ENCODE measurements around the gene LRRN2. TPM values are rescaled to one million over a fixed set of nuclear protein-coding genes. Genes with fewer than 3 reads are reported as not detected.

LRRN2 gene
- polyA plus RNA-seq, 2 of the 4 experiments (the other 2 are of a cell fraction), result 3.6 to 6.6 TPM

DNA sequence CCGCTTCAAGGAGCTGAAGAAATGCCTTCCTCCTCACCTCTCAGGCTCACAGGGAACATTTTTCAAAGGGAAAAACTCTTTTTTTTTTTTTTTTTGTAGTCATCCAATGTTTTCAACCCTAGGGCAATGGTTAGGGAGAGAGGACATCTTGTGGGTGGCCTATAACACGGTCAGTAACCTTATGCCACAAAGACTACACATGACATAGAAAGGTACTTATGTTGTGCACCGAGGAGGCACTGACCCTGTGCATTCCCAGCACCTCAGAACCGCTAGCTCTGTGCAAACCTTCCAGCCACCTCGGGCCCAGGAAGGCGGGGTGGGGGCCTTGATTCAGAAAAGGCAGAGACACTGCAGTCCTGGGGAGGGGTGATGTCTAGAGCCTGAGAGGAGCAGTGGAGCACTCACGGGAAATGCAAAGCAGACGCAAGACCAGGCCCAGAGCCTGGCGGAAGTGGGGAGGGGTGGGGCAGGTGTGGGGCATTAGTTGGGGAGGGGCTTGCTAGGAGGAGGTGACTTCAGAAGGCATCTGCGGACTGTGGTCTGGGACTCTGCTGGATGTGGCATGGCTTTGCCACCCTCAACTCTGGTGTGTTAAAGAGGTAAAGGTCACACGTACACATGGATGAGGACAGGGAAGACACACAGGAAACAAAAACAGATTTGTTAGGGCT is 100.7 kb downstream of the LRRN2 start:
- H3K4me1 ChIP-seq, result no peaks in the 10 kb centered on the region
- DNase-seq (ENCODE audit: low read depth in 1 of 2, low spot score in 1 of 2) (no peak), ATAC-seq (no peak; a peak in 1 of 6 replicates), FAIRE-seq (no peak)
- H3K9me3 ChIP-seq, result no peaks in the 10 kb centered on the region
- TF ChIP-seq BHLHE40 (IDR thresholded peaks at IDR 0.05; ENCODE audit: low read depth, low read length), result no peak
- no peak for TF ChIP-seq ELK1 (IDR thresholded peaks at IDR 0.05; ENCODE audit: low read depth, low read length)
- TF ChIP-seq, protein P1, sequence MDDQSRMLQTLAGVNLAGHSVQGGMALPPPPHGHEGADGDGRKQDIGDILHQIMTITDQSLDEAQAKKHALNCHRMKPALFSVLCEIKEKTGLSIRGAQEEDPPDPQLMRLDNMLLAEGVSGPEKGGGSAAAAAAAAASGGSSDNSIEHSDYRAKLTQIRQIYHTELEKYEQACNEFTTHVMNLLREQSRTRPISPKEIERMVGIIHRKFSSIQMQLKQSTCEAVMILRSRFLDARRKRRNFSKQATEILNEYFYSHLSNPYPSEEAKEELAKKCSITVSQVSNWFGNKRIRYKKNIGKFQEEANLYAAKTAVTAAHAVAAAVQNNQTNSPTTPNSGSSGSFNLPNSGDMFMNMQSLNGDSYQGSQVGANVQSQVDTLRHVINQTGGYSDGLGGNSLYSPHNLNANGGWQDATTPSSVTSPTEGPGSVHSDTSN (IDR thresholded peaks at IDR 0.05), result no peak
- TF ChIP-seq CHD4 (IDR thresholded peaks at IDR 0.05; ENCODE audit: borderline replicate concordance), result no peak
- no peak for TF ChIP-seq FOXS1 (CRISPR knock-in tag; IDR thresholded peaks at IDR 0.05)
- TF ChIP-seq RNF2 (IDR thresholded peaks at IDR 0.05; ENCODE audit: borderline replicate concordance, low read depth), result no peak
- no peak for TF ChIP-seq RFX5 (IDR thresholded peaks at IDR 0.05)
- no peak for TF ChIP-seq JUN (IDR thresholded peaks at IDR 0.05)
- no peak for TF ChIP-seq FOSL2 (IDR thresholded peaks at IDR 0.05)
- TF ChIP-seq FOSL2 (CRISPR knock-in tag; IDR thresholded peaks at IDR 0.05), result no peak
- no peak for TF ChIP-seq SREBF2 (IDR thresholded peaks at IDR 0.05)
- ChIA-PET CTCF (interaction anchor here (0.8 to 5.1 kb wide), 5 partner anchors 13 to 222 kb away, joined by 3 to 20 read pairs (median 4); no protein-coding TSS in a partner anchor), POLR2A (no interaction called here)
- H3K4me2 ChIP-seq, result no peak overlapping the region
- 76% methylated on average over 8 of the region's 11 CpGs for WGBS (ENCODE audit: missing lambda C conversion rate)
- H3K27ac ChIP-seq, result no peak overlapping the region
- no peak overlapping the region for H3K4me3 ChIP-seq

- no peak overlapping the region for H3K4me3 ChIP-seq
- 84% methylated on average over 4 of the region's 4 CpGs for WGBS (ENCODE audit: missing lambda C conversion rate)
Observed at GRCh38 chr1:204583909-204584632, 101.5 kb downstream of the LRRN2 start.

GRCh38 chr1:204581759-204582158 is 103.8 kb downstream of the LRRN2 start:
- Histone ChIP-seq H3K9me3 (no peaks in the 10 kb centered on the region), H3K27ac (no peak overlapping the region), H3K4me1 (no peaks in the 10 kb centered on the region), H3K4me3 (no peak overlapping the region), H3K4me2 (no peak overlapping the region)
- CTCF ChIA-PET, result interaction anchor here (1.3 to 26.0 kb wide), 3 partner anchors 15 to 223 kb away, joined by 4 to 591 read pairs (median 9); no protein-coding TSS in a partner anchor
- POLR2A ChIA-PET, result no interaction called here
- ATAC-seq, result no peak
- TF ChIP-seq PHF8 (IDR thresholded peaks at IDR 0.05; ENCODE audit: borderline replicate concordance, low read depth) (no peak), ZC3H11A (IDR thresholded peaks at IDR 0.05) (no peak), EP300 (IDR thresholded peaks at IDR 0.05) (no peak), EHF (CRISPR knock-in tag; IDR thresholded peaks at IDR 0.05) (no peak), FOSL2 (IDR thresholded peaks at IDR 0.05) (no peak), FOSL2 (CRISPR knock-in tag; IDR thresholded peaks at IDR 0.05) (no peak), RNF2 (IDR thresholded peaks at IDR 0.05; ENCODE audit: borderline replicate concordance, low read depth) (no peak), POLR2AphosphoS2 (conservative IDR thresholded peaks at IDR 0.05; ENCODE audit: low read length) (no peak), HOXA7 (CRISPR knock-in tag; IDR thresholded peaks at IDR 0.05) (no peak), CEBPB (IDR thresholded peaks at IDR 0.05) (no peak)
- TF ChIP-seq, protein P1 (IDR thresholded peaks at IDR 0.05), result no peak
- TF ChIP-seq, protein P2, sequence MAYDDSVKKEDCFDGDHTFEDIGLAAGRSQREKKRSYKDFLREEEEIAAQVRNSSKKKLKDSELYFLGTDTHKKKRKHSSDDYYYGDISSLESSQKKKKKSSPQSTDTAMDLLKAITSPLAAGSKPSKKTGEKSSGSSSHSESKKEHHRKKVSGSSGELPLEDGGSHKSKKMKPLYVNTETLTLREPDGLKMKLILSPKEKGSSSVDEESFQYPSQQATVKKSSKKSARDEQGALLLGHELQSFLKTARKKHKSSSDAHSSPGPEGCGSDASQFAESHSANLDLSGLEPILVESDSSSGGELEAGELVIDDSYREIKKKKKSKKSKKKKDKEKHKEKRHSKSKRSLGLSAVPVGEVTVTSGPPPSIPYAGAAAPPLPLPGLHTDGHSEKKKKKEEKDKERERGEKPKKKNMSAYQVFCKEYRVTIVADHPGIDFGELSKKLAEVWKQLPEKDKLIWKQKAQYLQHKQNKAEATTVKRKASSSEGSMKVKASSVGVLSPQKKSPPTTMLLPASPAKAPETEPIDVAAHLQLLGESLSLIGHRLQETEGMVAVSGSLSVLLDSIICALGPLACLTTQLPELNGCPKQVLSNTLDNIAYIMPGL (CRISPR knock-in tag; IDR thresholded peaks at IDR 0.05; ENCODE audit: borderline replicate concordance), result no peak
- TF ChIP-seq, protein P3, sequence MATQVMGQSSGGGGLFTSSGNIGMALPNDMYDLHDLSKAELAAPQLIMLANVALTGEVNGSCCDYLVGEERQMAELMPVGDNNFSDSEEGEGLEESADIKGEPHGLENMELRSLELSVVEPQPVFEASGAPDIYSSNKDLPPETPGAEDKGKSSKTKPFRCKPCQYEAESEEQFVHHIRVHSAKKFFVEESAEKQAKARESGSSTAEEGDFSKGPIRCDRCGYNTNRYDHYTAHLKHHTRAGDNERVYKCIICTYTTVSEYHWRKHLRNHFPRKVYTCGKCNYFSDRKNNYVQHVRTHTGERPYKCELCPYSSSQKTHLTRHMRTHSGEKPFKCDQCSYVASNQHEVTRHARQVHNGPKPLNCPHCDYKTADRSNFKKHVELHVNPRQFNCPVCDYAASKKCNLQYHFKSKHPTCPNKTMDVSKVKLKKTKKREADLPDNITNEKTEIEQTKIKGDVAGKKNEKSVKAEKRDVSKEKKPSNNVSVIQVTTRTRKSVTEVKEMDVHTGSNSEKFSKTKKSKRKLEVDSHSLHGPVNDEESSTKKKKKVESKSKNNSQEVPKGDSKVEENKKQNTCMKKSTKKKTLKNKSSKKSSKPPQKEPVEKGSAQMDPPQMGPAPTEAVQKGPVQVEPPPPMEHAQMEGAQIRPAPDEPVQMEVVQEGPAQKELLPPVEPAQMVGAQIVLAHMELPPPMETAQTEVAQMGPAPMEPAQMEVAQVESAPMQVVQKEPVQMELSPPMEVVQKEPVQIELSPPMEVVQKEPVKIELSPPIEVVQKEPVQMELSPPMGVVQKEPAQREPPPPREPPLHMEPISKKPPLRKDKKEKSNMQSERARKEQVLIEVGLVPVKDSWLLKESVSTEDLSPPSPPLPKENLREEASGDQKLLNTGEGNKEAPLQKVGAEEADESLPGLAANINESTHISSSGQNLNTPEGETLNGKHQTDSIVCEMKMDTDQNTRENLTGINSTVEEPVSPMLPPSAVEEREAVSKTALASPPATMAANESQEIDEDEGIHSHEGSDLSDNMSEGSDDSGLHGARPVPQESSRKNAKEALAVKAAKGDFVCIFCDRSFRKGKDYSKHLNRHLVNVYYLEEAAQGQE (IDR thresholded peaks at IDR 0.05), result no peak
- 69% methylated on average over 3 of the region's 3 CpGs for WGBS (ENCODE audit: missing lambda C conversion rate)
- no peak for DNase-seq (ENCODE audit: low read depth in 1 of 2, low spot score in 1 of 2)
- FAIRE-seq, result no peak

More at GRCh38 chr1:204583909-204584632, 101.5 kb downstream of the LRRN2 start:
- Histone ChIP-seq H3K9me3 (no peaks in the 10 kb centered on the region), H3K4me2 (no peak overlapping the region), H3K27ac (no peak overlapping the region), H3K4me1 (no peaks in the 10 kb centered on the region)
- ATAC-seq (no peak), DNase-seq (ENCODE audit: low read depth in 1 of 2, low spot score in 1 of 2) (no peak), FAIRE-seq (no peak)
- TF ChIP-seq CBX2 (IDR thresholded peaks at IDR 0.05; ENCODE audit: borderline replicate concordance, low read depth), result no peak
- TF ChIP-seq SREBF2 (IDR thresholded peaks at IDR 0.05), result no peak
- 0 out of 4 replicates have a peak, but pooled peaks of 1 of the 2 experiments have one; percentile 17 for TF ChIP-seq CEBPB (IDR thresholded peaks at IDR 0.05)
- no peak for TF ChIP-seq POLR2AphosphoS2 (conservative IDR thresholded peaks at IDR 0.05; ENCODE audit: low read length)
- CTCF ChIA-PET, result interaction anchor here (0.6 to 5.1 kb wide), 5 partner anchors 18 to 358 kb away, joined by 3 to 20 read pairs (median 3); no protein-coding TSS in a partner anchor
- POLR2A ChIA-PET, result no interaction called here

All from A549 (cell line).